ENCODE data around the gene NDST1.
A peak's percentile ranks its signal among the peaks of the same experiment; 100 is the strongest.

The NDST1 gene

DNA sequence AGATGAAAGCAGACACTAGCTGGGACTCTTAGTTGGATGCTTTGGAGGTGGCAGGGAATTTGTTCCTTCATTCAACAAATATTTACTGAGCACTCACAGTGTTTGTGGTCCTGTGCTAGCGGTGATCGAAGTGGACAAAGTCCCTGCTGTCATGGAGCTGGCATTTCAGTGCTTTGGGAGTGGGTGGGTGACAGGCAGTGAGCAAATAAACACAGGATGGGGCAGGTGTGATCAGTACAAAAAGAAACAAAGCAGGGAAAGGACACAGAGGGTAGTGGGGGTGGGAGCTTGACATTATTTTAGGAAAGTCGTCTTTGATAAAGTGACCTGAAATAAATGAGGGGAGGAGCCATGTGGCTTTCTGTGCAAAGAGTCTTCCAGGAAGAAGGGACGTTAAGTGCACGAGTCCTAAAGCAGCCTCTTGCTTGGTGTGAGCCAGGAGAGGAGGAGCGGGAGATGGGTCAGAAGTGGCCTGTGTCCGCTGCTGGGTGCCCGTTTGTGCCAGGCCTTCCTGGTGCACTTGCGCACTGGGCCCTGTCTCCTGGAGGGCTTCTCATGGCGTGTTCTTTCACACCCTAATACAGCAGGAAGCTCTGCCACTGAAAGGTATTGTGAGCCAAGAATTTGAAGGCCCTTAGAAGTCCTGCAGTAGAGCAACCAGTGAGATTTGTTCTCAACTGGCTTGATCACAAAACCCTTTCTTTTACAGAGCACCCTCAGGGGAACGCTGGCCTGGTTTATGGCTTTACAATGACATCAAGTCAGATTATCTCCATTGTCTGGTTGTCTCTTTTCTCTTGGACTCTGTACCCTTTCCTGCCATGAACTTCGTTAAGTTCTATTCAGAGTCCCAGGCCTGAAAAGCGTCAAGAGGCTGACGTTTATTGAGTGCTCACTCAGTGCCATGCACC is 14.8 kb downstream of the NDST1 start:
- DNase-seq: peak in 13 of 56 donors; percentile 18 to 44 (median 32)

DNA sequence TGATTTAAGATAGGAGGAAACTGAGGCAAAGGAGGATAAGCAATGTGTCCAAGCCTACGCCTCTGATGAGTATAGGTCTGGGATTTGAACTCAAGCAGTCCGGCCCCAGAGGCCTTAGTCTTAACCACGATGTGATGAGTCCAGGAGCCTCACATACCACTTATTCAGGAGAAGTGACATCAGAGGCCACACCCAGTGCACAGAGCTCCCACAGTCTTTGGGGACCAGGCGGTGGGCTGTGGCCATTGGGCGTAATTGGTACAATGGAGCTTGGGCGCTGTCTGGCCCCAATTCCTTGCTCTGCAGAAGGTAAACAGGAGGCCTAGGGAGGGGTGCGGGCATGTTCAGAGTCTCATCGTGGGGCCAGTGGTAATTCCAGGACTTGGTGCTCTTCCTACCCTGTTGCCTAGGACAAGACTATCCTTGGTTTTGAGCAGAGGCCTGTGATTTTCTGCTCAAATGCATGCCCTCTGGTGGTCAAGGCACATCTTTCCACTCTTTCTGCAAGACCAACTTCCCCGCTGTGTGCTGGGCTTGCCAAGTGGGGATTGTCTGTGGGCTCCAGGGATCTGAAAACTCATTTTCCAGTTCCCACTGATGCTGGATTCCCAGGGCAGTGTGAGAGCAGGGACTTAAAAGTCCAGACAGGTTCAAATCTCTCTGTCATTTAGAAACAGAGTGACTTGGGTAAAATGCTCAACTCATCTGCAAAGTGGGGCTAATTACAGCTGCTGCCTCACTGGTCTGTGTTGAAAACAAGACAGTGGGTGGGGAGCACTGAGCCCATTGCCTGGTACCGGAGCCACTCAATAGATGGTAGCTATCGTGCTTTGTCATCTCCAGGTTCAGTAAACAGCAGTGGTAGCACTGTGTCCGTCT is 15.8 kb downstream of the NDST1 start:
- peak in 39 of 56 donors; percentile 13 to 80 (median 49) for DNase-seq

- no peak for DNase-seq
Observed at GRCh38 chr5:150525163-150525562, 17.2 kb downstream of the NDST1 start.

DNA sequence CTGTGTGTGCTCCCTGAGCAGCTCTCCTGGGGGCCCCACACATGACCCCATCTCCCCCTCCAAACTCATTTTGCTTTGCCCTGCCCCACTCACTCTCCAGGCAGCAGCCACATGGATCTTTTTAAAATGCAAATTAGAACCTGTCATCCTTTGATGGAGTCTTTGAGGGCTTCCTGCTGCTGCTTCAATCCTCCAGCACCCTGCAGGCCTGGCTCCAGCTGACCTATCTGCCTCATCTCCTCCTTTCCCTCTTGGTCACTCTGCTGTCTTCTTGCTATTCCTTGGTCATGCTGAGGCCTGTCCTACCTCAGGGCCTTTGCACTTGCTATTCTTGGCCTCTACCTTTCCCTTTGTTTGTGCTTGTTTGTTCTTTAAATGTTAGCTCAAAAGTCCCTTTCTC is 17.9 kb downstream of the NDST1 start:
- DNase-seq: no peak

- DNase-seq: no peak
Observed at GRCh38 chr5:150527038-150527437, 19.1 kb downstream of the NDST1 start.

DNA sequence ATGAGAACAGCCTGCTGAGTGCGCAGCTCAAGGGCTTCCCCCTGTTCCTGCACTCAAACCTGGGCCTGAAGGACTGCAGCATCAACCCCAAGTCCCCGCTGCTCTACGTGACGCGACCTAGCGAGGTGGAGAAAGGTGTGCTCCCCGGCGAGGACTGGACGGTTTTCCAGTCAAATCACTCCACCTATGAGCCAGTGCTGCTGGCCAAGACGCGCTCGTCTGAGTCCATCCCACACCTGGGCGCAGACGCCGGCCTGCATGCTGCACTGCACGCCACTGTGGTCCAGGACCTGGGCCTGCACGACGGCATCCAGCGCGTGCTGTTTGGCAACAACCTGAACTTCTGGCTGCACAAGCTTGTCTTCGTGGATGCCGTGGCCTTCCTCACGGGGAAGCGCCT is 19.9 kb downstream of the NDST1 start:
- no peak for DNase-seq

DNA sequence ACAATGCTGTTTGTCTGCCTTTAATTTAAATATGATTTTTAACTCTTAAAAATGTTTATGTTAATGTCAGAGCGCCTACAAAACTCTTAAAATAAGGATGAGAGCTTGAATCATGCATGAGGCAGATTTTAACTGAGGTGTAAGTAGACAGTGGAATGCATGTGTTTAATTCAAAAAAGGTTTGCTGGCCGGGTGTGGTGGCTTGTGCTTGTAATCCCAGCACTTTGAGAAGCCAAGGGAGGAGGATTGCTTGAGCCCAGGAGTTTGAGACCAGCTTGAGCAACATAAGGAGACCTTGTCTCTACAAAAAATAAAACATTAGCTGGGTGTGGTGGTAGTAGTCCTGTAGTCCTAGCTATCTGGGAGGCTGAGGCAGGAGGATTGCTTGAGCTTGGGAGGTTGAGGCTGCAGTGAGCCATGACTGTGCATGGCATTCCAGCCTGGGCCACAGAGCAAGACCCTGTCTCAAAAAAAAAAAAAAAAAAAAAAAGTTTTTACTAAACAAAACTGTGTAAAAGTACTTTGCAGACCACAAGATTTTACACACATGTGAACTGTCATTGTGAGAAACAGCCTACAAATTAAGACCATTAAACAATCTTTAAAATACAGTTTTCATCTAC is 21.1 kb downstream of the NDST1 start:
- no peak for DNase-seq

- DNase-seq: no peak
Observed at GRCh38 chr5:150529555-150529954, 21.6 kb downstream of the NDST1 start.

- no peak for DNase-seq
Observed at GRCh38 chr5:150530423-150530822, 22.5 kb downstream of the NDST1 start.

DNA sequence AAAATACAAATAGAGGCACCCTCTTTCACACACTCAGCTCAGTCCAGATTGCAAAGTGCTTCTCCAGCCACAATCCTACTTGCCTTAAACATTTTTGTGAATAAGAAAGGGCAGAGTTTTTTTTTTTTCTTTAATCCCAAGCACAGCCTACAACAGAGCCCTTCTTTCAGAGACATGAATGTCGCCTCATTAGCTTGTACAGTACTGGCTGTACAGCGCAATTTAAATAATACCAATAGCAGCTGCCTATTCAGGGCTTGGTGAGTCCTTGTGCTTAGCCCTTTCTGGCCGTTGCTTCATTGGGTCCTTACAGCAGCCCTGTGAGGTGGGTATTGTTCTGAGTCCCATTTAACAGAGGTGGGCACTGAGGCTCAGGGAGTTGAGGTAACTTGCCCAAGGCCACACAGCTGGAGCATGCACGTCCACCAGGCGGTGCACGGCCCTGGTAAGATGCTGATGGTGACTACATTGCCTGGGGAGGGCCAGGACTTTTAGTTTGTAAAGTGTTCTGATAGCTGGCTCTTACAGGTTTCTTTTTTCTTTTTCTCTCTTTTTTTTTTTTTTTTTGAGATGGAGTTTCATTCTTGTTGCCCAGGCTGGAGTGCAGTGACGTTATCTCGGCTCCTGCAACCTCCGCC is 23.1 kb downstream of the NDST1 start:
- DNase-seq: no peak

- no peak for DNase-seq
Observed at GRCh38 chr5:150531686-150532085, 23.8 kb downstream of the NDST1 start.

- DNase-seq: no peak
Observed at GRCh38 chr5:150532151-150532550, 24.2 kb downstream of the NDST1 start.

- no peak for DNase-seq
Observed at GRCh38 chr5:150532996-150533395, 25.1 kb downstream of the NDST1 start.

DNA sequence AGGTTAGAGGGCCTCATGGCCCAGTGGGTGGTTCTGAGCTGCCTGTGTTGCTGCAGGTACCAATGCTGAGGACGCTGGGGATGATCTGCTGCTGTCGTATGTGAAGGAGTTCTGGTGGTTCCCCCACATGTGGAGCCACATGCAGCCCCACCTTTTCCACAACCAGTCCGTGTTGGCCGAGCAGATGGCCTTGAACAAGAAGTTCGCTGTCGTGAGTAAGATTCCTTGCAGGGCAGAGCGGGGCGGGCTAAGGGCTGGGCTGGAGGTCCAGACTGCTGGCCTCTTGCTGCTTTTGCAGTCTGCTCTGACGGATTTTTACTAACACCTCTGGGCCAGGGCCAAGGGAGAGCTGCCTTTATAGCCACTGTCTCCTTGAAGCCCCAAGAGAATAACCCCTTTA is 26.9 kb downstream of the NDST1 start:
- no peak for DNase-seq

DNA sequence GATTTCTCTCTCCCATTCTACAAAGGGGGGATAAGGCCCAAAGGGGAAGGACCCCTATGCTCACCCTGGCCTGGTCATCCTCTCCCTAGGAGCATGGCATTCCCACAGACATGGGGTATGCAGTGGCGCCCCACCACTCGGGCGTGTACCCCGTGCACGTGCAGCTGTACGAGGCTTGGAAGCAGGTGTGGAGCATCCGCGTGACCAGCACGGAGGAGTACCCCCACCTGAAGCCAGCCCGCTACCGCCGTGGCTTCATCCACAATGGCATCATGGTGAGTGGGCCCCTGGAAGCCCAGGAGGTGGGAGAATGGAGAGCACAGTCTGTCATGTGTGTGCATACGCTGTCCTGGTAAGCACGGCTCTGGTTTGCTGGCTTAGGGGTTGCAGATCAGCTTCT is 27.7 kb downstream of the NDST1 start:
- DNase-seq: no peak

DNA sequence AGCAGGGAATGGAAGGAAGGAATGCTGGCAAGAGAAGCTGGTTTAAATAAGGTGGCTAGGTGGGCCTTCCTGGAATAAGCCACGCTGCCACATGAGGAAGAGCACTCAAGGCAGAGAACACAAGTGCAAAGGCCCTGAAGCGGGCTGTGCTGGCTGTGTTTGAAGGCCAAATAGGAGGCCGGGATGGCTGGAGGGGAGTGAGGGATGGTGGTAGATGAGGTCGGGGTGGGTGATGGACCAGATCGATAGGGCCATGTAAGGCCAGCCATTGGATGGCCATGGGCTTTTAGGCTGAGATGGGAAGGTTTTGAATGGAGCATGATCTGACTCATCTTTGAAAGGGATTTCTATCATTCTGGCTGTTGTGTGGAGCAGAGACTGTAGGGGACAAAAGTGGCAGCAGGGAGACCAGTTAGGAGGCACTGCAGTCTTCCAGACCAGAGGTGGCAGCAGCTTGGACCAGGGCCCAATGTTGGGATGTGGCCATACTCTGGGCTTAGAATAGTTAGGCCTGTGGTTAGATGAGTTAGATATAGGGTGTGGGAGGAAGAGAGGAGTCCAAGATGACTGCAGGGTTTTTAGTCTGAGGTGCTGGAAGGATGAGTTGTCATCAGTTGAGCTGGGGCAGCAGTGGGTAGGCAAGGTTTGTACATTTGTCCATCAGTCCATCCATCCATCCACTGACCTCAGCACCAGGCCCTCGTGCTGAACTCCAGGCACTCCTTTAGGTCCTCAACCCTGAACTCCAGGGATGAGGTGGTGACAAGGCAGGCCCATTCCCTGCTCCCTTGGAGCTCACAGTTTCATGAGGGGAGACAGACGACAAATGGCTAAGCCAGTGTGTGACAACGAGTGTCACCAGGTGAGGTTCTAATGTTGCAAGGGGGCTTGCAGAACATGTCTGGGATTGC is 30.3 kb downstream of the NDST1 start:
- no peak for DNase-seq

DNA sequence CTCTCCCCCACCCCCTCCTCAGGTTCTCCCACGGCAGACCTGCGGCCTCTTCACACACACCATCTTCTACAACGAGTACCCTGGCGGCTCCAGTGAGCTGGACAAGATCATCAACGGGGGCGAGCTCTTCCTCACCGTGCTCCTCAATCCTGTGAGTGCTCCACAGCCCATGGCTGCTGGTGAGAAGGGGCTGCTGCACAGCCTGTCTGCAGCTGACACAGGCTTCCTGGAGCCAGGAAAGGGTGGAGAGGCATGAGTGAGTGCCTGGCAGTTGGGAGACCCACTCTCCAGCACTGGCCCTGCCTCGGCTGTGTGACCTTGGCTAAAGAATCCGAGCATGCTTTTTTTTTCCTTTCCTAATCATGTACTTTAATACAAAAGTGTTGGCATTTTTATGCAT is 31.3 kb downstream of the NDST1 start:
- no peak for DNase-seq

GRCh38 chr5:150540042-150540441 is 32.1 kb downstream of the NDST1 start:
- DNase-seq: no peak

- peak in 5 of 56 donors; percentile 20 to 43 (median 32) for DNase-seq
Observed at GRCh38 chr5:150540615-150541396, 32.9 kb downstream of the NDST1 start.

- no peak for DNase-seq
Observed at GRCh38 chr5:150541397-150541675, 33.4 kb downstream of the NDST1 start.

All from amygdala (tissue), 56 donors.